DLD1 (cell line): ENCODE data around the gene PRG2.
"Not testable (repeated sequence)": the region's sequence is repeated elsewhere in the genome, so short reads cannot be mapped to it uniquely, and the experiment has no call there.

Source experiments
- in situ Hi-C: cut with HindIII; loops from 2 replicates; pipeline ENCODE4 v1.10.0; 2017; ENCODE audit warnings: low sequenced_read_pairs

PRG2 gene

GRCh38 chr11:57421066-57421465 lies 30.6 kb upstream of the PRG2 start:
- in situ Hi-C loops, result no loop called here

DNA sequence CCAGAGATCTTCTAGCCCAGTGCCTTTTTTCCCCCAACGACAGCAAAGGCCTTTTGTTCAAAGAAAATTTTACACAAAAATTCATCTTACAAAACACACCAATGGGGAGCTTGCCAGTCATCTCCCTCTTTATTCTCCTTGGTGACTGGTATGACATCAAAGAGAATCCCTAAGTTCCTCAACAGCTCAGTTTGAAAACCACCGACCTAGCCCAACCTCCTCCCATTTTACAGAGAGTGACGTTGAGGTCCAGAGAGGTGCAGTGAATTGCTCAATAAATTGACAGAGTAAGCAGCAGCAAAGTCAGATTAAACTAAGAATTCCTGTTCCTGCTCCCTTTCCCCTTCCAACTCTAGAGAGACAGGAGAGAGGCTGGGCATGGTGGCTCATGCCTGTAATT lies 28.7 kb upstream of the PRG2 start:
- in situ Hi-C loops, result no loop called here

DNA sequence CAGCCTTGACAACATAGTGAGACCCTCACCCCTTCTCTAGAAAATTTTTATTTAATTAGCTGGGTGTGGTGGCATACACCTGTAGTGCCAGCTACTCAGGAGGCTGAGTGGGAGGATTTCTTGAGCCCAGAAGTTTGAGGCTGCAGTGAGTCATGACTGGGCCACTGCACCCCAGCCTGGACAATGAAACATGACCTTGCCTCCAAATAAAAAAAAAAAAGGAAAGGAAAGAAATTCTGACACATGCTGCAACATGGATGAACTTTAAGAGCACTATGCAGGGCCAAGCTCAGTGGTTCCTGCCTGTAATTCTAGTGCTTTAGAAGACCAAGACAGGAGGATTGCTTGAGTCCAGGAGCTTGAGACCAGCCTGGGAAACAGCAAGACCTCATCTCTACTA lies 27.7 kb upstream of the PRG2 start:
- in situ Hi-C loops, result no loop called here

GRCh38 chr11:57417056-57417455 lies 26.6 kb upstream of the PRG2 start:
- in situ Hi-C loops, result no loop called here

DNA sequence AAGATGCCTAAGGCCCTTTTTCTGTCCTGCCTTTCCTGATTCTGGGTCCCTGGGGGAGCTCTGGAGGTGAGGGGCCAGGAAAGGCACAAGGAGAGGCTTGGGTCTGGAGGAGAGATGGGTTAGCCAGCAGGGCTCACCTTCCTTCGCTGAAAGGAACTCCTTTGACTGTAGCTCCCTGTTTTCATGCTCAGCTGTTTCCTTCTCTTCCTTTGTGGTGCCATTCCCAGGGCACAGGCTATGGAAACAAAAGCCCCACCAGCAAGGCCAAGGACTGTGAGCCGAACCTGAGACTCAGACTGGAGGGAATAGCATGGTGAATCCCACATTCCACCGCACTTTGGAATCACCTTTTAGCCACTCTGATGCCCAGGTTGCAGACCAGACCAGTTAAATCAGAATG lies 26.0 kb upstream of the PRG2 start:
- in situ Hi-C loops, result no loop called here

DNA sequence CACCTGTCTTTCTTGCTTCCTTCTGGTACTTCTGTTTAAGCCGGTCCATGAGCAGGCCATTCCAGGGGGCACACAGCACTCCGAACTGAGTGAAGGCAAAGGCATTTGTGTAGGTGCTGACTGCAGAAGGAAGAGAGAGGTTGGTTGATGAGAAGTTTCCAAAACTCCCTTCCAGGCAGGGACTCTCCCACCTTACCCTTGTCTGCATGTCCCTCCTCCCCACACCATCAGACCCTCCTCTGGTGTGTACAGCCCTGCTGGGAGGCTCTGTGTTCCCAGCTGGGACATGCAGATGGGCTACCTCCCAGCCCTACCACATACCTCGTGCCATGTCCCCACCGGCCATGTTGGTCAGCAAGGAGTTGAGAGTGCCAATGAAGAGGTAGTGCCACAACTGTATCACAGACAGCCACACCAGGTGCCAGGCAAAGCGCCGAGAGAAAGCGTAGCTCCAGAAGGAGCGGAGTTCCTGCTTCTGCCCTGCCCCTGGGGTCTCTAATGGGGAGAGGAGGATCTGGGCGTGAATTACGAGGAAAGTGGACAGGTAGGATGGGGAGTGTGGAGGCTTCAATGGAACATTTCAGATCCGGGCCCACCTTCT lies 24.3 kb upstream of the PRG2 start:
- in situ Hi-C loops, result no loop called here

DNA sequence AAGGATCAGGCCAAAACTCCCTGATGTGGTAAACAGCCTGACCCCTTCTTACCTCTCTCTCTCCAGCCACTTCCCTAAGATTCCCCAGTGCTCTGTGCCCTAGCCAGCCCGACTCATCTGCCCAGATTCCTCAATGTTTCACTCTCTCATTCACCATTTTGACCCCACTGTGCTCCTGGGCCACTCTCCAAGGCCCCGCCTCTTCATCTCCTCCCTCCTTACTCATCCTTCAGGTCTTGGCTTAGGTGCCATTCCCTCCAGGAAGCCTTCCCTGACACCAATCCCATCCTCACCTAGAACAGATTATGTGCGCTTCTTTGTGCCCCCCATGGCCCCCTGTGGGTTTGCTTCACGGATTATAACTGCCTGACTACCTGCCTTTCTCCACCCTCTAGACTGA lies 23.2 kb upstream of the PRG2 start:
- in situ Hi-C loops, result no loop called here

DNA sequence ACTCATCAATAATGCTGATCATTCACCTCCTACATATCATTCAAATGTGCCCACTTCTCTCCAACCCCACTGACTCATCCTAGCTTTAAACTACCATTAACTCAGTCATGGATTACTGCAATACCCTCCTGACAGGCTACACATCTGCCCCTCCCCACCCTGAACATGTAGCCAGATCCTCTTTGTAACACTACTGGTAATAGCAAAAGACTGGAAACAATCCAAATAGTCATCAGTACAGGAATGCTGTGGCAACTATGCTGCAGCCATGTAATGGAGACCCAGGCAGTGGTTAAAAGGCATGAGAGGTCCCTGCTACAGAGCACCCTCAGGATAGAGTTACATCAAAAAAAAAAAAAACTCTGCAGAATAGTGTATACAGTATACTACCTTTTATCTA lies 19.8 kb upstream of the PRG2 start:
- in situ Hi-C loops, result no loop called here

GRCh38 chr11:57409321-57410100 lies 19.1 kb upstream of the PRG2 start:
- in situ Hi-C loops, result no loop called here

DNA sequence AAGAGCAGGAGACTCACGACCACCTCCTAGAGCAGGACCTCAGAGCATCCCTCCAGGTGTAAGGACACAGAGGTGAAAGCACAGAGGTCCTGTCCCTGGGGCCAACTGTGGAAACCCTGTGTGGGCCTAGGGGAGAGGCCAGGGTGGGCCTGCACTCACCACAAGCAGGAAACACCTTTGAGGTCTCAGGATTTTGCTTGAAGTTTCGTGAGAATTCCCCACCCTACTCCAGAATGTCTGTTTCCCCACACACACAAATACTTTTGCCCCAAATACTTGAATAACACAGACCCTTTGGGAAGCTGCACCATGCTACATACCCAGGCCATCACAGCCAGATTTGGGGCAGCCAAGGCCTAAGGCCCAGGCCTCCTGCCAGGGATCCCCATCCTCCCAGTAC lies 18.3 kb upstream of the PRG2 start:
- in situ Hi-C loops, result no loop called here

GRCh38 chr11:57407941-57408475 lies 17.6 kb upstream of the PRG2 start:
- in situ Hi-C loops, result no loop called here

DNA sequence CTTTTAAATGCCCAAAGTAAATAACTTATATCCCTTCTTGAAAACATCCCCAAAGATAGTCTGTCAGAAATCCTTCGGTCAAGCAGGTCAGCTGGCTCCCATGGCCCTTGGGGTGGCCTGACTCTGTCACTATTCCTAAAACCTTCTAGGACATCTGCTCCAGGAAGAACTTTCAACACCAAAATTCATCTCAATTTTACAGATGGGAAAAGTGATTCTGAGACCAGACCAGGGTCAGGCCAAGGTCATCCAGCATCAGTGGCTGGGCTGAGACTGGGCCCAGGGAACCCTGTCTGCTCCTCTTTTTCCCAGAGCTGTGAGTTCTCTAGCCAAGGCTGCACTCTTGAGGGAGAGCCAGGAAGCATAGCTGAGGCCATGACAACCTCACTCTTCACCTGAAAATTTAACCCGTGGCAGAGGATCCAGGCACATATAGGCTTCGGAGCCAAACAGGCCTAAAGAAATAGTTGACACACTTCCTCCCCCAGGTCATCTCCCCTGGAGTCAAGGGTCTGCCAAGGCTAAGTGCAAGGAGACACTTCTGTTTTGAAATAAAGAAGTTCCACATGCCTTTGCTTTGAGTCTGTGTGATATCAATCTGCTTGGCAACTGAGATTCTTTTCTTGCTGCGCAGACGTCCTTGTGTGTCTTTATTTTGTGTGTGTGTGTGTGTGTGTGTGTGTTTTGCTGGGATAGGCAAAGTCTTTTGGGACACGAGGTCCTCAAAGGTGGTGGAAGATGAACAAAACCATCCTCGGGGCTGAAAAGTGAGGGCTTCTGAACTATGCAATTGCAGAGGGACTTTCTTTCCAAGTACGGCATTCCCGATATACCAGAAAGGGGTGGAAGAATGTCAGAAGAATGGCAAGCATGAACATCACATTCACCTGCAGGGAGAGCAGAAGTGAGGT lies 16.8 kb upstream of the PRG2 start:
- in situ Hi-C loops, result no loop called here

- in situ Hi-C loops, result no loop called here
Observed at GRCh38 chr11:57406337-57406904, 16.0 kb upstream of the PRG2 start.

GRCh38 chr11:57405271-57405860 lies 14.9 kb upstream of the PRG2 start:
- in situ Hi-C loops, result no loop called here

DNA sequence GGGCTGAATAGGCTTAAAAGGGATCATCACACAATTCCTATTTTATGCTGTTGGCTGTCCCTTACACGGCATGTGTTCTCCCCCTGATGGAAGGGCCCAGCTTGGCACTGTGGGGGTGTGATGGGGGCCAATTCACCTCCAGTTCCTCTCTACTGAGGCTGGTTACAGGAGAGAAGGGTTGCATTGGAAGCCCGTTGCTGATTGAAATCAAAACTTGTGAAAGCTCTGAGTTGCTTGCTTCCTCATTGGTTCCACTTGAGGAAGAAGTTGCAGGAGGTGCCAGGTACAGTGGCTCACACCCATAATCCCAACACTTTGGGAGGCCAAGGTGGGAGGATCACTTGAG lies 13.3 kb upstream of the PRG2 start:
- in situ Hi-C loops, result no loop called here

- in situ Hi-C loops, result not testable (repeated sequence)
Observed at GRCh38 chr11:57403003-57403801, 12.8 kb upstream of the PRG2 start.

GRCh38 chr11:57402188-57403002 lies 11.9 kb upstream of the PRG2 start:
- in situ Hi-C loops, result no loop called here

- in situ Hi-C loops, result no loop called here
Observed at GRCh38 chr11:57399972-57400578, 9.6 kb upstream of the PRG2 start.

GRCh38 chr11:57399221-57399620 lies 8.8 kb upstream of the PRG2 start:
- in situ Hi-C loops, result no loop called here
